Activated CD4-positive, alpha-beta T cell treated with anti-CD3 and anti-CD28 coated beads, Interleukin-2, amount 50 U/mL, for 16 hours (primary cell): ENCODE measurements around the gene UACA.
"Not testable (repeated sequence)": the region's sequence is repeated elsewhere in the genome, so short reads cannot be mapped to it uniquely, and the experiment has no call there.

Experiments
- DNase-seq: peaks from one replicate; pipeline ENCODE4 v3.0.0-alpha.2; 2020

Gene UACA

GRCh38 chr15:70616311-70616756 is 147.0 kb downstream of the UACA start:
- DNase-seq: not testable (repeated sequence)

DNA sequence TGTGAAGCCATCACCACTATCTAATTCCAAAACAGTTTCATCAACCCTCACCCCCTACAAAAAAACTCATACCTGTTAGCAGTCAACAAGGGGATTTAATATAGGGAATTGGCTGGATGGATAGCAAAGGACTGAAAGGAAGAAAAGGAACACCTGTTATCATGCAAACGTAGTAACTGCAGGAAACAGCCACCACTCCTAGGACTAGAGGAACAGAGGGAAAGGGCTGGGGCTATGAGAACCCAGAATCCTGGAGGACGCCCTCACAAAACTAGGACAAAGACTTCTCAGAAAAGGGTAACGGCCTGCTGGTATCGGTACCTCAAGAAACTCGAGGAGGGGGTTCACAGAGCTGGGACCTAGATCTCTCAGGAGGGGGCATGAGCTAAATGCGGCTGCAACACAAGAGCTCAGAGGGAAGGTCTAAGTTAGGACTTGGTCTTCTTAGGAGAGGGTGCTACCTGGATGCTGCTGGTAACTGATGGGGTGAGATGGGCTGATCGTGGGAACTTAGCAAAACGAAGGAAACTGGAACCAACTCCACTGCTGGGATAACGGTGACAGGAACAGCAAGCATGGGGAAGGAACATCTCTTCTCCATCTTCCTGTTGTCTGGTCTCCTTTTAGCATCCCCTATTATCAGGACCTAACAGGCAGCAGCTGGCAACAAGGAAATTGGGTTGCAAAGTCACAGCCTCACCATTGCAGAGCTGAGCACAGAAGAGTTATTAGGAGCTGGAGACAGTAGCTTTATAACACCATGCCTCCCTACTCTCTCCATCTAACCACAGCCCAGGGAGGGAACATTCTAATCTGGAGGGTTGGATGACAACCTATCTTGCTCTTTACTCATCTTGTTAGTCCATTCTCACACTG is 147.7 kb downstream of the UACA start:
- no peak for DNase-seq

DNA sequence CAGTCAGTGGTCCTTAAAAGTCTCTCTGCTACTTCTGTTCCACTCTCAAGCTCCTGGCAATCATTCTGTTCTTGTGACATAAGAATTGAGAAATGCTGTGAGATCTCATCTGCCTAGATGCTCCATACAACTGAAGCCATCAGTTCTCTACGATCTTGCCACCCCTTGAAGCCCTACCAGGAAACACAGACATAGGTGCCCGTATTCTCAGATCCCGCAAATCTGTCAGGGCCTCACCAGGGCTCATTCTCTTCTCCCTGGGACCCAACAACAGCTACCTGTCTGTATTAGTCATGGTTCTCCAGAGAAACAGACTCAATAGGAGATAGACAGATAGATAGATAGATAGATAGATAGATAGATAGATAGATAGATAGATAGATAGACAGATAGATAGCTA is 149.1 kb downstream of the UACA start:
- no peak for DNase-seq

- no peak for DNase-seq
Measured at GRCh38 chr15:70613271-70613670, 150.1 kb downstream of the UACA start.

DNA sequence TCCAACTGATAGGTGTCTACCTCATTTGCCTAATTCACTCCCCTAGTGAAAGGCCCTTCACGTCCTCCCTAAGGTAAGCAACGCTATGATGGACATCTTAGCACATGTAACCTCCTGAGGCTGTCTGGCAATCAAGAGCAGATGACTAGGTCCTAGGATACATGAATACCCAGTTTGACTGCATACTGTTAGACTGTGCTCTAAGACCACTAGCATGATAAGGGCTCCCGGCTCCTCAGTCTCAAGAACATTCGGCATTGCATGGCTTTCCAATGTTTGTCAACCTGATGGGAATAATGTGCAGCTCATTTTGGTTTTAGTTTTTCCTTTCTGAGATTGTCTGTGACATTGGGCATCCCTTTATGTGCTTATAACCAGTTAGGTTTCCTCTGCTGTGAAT is 152.1 kb downstream of the UACA start:
- DNase-seq: no peak

GRCh38 chr15:70610541-70610940 is 152.8 kb downstream of the UACA start:
- DNase-seq: no peak

- DNase-seq: no peak
Measured at GRCh38 chr15:70609889-70610288, 153.5 kb downstream of the UACA start.

GRCh38 chr15:70608144-70608543 is 155.2 kb downstream of the UACA start:
- no peak for DNase-seq

- no peak for DNase-seq
Measured at GRCh38 chr15:70605606-70606410, 157.6 kb downstream of the UACA start.

DNA sequence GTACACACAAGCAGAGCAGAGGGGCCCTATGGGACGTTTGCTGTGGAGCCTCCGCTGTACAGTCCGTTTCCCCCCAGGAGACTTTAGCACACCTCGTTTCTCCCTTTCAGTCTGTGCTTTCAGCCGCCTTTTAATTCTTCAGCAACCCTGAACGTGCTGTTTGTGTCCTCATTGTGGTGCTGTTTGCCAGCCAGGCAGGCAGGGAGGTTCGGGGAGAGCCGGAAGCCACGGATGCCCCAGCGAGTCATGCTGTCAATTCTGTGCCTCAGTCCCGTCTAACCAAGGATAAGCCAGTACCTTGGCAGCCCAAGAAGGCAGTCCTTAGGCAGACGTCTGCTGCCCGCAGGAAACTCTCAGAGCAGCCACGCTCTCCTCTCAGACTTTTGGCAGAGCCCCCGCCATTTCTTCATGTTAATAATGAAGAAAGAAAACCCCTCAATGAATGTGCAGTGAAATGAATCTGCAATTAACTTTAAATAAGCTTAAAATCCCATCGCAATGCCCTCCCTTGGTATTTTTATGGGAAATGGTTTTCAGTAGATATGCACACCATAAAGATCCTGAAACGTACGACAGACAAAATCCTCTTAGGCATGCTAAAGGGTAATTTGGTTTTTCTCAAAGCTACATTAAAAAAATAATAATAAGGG is 158.6 kb downstream of the UACA start:
- DNase-seq: no peak
